ENCODE results near the gene RPAP2.

The RPAP2 gene

DNA sequence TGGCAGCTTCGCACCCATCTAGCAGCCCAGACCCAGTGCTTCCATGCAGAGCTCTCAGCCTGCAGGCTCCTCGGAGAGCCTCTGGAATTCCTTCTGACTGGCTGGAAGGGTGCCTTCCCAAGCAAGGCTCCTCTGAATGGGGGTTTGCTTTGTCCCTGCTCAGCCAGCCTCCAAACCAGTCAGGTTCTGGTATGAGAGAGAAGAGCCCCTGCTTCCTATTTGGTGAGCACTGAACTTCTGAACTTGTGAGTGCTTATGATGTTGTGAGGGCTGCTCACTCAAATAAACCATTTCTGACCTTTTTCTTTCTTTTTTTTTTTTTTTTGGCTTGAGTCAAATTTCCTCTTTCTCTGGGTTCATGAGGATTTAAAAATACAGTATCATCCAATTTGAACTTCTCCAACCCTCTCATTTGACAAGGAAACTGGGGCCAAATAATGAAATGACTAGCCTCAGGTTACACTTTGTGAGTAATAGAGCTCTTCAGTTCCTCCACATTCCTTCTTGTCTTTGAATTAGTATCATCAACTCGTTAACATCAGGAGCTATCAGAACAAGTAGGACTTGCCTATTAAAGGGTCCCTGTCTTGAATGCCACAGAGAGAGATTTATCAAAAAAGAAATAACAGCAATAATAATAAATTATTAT, 148.3 kb downstream of the RPAP2 start:
- no peak for DNase-seq (ENCODE audit: low spot score)

DNA sequence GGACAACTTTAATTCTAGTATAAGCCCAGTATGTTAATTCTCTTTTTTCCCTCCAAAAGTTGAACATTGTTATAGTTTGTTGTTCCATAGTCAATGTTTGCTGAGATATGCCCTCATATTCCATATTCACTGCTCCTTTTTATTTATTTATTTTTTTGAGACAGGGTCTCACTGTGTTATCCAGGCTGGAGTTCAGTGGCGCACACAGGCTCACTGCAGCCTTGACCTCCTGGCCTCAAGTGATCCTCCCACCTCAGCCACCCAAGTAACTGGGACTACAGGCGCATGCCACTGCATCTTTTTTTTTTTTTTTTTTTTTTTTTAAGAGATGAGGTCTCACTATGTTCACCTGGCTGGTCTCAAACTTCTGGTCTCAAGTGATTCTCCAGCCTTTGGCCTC, 149.1 kb downstream of the RPAP2 start:
- no peak for DNase-seq (ENCODE audit: low spot score)
